Measurements from ENCODE around the gene APCDD1. TPM values are rescaled to one million over a fixed set of nuclear protein-coding genes. Genes with fewer than 3 reads are reported as not detected.

The APCDD1 gene
- total and polyA plus RNA-seq, 2 donors, result 70.8 to 200 TPM

Other genes with a start within 250 kb of the APCDD1 start
- gene NAPG, start 71.4 kb downstream of the APCDD1 start, total RNA-seq, result 80.3 TPM
- gene NAPG, start 71.4 kb downstream of the APCDD1 start, polyA plus RNA-seq, result 20.8 TPM

Data from urinary bladder (tissue), 2 donors.